Uterus (tissue), 2 donors: Measurements from ENCODE around the gene KIF18A.

Experiments
- CTCF ChIP-seq, 4 experiments: fragments of 200-600 bp in 2 of 4; fragments of 450-650 bp in 2 of 4; sonication (generic) in 2 of 4; IDR thresholded peaks; one replicate each; pipeline ENCODE4 v1.5.1; 2016 to 2019; ENCODE audit warnings: antibody characterized with exemption in 4 of 4, mild to moderate bottlenecking in 2 of 4, moderate library complexity in 1 of 4
- POLR2A ChIP-seq, 2 donors: fragments of 450-650 bp; IDR thresholded peaks; one replicate each; pipeline ENCODE4 v1.6.1; 2016; ENCODE audit warnings: antibody characterized with exemption in 2 of 2, mild to moderate bottlenecking in 1 of 2, moderate library complexity in 1 of 2

GRCh38 chr11:28009388-28009787 lies 98.6 kb downstream of the KIF18A start:
- TF ChIP-seq CTCF (IDR thresholded peaks at IDR 0.05) (no peak), POLR2A (IDR thresholded peaks at IDR 0.05) (no peak)
